Epithelial cell of esophagus (primary cell): Measurements from ENCODE around the gene ABCA4.
A peak's percentile ranks its signal among the peaks of the same experiment; 100 is the strongest.

Source experiments
- DNase-seq: peaks from one replicate; pipeline ENCODE4 v3.0.0; 2010; ENCODE audit warnings: low read depth
- H3K4me3 ChIP-seq: 2 replicates; pipeline ENCODE4 v1.5.1; 2011; ENCODE audit warnings: mild to moderate bottlenecking, low read length, control low read depth
- TF ChIP-seq, protein P1 (sequence below): IDR thresholded peaks from 2 replicates; pipeline ENCODE4 v1.5.1; 2011; ENCODE audit warnings: low read depth, mild to moderate bottlenecking, low read length, control low read depth, inconsistent platforms; ENCODE audit not compliant: insufficient read depth; ENCODE audit errors: missing control alignments

ABCA4 gene

DNA sequence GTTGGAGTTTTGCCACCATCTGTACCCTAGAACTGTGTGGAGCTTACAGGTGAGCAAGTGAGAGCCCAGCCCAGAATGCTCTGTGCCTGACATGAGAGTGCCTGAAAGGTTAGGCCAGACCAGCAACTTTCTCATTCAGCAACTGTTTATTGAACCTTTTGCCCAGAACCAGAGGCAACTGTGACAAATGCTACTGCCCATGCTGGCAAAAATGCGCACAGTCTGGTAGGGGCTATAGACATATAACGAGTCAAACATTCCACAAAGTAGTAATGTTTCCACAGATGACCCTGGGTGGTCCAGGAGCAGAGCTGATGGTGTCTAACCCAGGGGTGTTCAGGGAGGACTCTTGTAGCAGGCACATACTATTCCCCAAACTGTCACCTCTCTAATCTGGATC, 155.7 kb downstream of the ABCA4 start:
- DNase-seq = peak; percentile 36
- TF ChIP-seq, protein P1, sequence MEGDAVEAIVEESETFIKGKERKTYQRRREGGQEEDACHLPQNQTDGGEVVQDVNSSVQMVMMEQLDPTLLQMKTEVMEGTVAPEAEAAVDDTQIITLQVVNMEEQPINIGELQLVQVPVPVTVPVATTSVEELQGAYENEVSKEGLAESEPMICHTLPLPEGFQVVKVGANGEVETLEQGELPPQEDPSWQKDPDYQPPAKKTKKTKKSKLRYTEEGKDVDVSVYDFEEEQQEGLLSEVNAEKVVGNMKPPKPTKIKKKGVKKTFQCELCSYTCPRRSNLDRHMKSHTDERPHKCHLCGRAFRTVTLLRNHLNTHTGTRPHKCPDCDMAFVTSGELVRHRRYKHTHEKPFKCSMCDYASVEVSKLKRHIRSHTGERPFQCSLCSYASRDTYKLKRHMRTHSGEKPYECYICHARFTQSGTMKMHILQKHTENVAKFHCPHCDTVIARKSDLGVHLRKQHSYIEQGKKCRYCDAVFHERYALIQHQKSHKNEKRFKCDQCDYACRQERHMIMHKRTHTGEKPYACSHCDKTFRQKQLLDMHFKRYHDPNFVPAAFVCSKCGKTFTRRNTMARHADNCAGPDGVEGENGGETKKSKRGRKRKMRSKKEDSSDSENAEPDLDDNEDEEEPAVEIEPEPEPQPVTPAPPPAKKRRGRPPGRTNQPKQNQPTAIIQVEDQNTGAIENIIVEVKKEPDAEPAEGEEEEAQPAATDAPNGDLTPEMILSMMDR = no peak

DNA sequence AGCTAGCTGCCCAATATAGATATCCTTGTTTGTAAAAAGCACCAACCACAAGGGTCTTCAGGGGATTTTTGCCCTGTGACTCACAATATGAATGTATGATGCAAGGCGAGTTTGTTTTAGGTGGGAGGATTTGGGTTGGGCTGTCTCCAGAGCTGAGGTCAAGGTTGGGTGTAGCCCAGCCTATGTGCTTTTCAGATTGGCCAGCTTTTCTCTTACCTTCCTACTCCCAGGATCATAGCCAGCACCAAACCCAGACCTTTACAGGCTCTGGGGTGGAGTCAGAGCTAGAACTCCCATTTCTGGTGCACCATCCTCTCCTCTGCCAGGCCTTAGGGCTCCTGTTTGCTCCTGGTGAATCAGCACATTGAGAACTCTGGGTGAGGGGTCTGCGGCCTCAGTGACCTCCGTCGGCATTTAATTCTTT, 156.2 kb downstream of the ABCA4 start:
- peak; percentile 90 for DNase-seq
- H3K4me3 ChIP-seq = no peak overlapping the region
- TF ChIP-seq, protein P1 = no peak

More for the DNA sequence above, 155.7 kb downstream of the ABCA4 start:
- no peak overlapping the region for H3K4me3 ChIP-seq

DNA sequence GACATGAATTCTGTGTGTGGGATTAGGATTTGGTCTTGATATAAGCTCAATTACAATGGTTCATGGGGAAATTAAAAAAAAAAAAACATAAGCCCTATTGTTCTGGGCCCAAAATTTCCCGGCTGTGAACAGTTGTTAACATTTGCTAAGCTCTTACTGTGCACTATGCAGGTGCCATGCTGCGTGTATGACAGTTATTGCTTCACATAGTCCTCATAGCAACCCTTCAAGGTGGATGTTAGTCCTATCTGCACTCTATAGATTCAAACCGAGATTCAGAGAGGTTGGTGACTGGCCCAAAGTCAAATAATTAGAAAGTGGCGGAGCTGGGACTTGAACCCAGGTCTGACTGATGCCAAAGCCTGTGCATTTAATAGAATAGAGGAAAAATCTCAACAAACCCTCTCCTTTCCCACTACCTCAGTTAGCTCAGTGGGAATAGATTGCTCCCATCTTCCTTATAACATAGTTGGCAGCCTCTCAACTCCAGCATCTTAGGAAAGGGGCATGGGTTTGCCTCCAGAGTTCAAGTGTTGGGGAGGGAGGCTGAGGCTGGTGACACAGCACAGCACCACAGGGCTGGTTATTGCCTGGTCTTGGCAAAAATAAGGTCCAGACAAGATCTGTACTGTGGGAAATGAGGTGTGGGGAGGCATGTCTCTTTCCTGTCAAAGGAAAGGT, 156.7 kb downstream of the ABCA4 start:
- no peak overlapping the region for H3K4me3 ChIP-seq
- DNase-seq = no peak
- TF ChIP-seq, protein P1 = no peak

DNA sequence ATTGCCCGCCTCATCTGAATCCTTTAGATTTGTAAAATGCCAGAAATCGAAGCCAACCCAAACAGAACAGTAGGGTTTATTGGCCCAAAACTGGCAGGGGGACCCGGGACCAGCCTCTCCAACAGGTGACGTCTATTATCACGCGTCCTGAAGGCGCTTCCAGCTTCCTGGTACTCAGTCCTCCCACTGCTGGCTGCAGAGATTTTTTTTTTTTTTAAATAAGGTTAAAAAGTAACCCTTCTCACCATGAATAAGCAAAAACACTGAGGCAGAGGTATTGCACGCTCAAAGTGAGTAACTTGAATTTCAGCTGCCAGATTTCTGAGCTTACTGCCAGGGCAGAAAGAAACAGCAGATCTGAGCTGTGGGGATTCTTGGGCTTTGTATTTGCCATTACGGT, 157.4 kb downstream of the ABCA4 start:
- TF ChIP-seq, protein P1 = no peak
- no peak for DNase-seq
- H3K4me3 ChIP-seq = no peak overlapping the region

DNA sequence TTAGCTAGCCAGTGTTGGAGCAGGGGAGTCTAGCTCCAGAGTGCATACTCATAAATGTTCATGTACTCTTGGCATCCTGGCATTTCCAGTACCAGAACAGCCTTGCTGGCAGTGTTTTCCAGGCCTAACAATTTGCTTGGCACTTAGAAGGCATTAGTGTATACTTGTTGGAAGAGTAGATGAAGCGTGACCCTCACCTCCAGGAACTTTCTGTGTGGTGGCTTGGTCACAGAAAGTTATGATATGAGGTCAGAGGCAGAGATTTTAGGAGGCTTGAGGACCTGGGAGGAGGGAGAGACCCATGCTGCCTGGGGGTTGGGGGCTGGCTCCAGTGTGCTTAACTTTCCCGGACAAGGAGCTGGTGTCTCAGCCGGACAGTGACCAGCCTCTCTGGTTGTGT, 159.0 kb downstream of the ABCA4 start:
- TF ChIP-seq, protein P1 = no peak
- no peak overlapping the region for H3K4me3 ChIP-seq
- DNase-seq = no peak

DNA sequence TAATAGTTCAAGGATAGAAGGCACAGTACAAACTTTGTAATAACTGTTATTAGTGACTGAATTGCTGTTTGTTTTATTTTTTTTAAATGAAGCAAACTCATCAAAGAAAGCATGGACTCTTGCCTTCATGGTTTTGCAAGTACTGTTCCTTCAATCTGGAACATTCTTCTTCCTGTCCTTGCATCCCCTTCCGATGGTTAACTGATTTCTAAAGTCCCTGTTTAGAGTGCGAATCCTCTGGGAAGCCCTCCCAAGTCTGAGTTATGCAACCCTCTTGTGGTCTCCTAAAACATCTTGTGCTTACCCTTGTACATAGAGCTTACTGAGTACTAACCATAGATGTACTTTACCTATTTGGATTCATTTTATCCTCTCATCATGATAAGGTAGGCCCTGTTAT, 159.5 kb downstream of the ABCA4 start:
- no peak for DNase-seq
- TF ChIP-seq, protein P1 = no peak
- no peak overlapping the region for H3K4me3 ChIP-seq

DNA sequence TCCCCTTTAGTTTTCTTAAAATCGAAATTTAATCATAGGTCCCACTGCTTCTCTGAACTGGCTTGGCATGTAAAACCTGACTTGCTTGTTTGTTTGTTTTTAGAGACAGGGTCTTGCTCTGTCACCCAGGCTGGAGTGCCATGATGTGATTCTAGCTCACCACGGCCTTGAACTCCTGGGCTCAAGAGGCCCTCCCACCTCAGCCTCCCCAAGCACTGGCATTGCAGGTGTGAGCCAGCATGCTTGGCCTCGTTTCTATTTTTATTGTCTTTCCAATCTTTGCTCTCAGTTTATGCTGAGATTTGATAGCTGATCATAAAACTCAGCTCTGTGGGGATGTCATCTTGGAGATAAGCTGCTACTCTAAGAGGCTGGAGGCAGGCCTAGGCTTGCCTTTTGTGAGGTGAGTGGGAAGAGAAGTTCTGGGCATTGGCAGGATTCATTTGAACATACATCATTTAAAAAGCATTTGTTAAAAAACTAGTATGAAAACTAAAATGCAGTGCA, 160.3 kb downstream of the ABCA4 start:
- peak; percentile 92 for DNase-seq
- H3K4me3 ChIP-seq = no peak overlapping the region
- TF ChIP-seq, protein P1 = no peak
